ENCODE results near the gene DSC3. TPM values are rescaled to one million over a fixed set of nuclear protein-coding genes. Genes with fewer than 3 reads are reported as not detected.

Gene DSC3
- total RNA-seq, 2 donors from 2014 or later = 0.27 to 0.37 TPM

GRCh38 chr18:30970196-30970816, 72.2 kb downstream of the DSC3 start:
- Histone ChIP-seq H3K36me3 (no peaks in the 10 kb centered on the region), H3K9me3 (no peaks in the 10 kb centered on the region), H3K9ac (ENCODE audit: low read depth in 2 of 2, low read length in 2 of 2) (no peak overlapping the region), H3K27me3 (no peaks in the 10 kb centered on the region), H3K27ac (no peak overlapping the region), H3K4me1 (peaks cover 3% of the 10 kb centered on the region), H3K4me3 (no peak overlapping the region)
- no peak for DNase-seq
- intact Hi-C loops (cut with DNase I) = no loop called here
- peak; percentile 41 for TF ChIP-seq CTCF (IDR thresholded peaks at IDR 0.05)

GRCh38 chr18:30969670-30970170, 72.8 kb downstream of the DSC3 start:
- TF ChIP-seq CTCF (IDR thresholded peaks at IDR 0.05) = no peak

GRCh38 chr18:30967701-30968100, 74.8 kb downstream of the DSC3 start:
- H3K27ac ChIP-seq = no peak overlapping the region
- no peak for DNase-seq
- peaks cover 3% of the 10 kb centered on the region for H3K4me1 ChIP-seq
- H3K27me3 ChIP-seq = no peaks in the 10 kb centered on the region
- intact Hi-C loops (cut with DNase I) = no loop called here
- TF ChIP-seq CTCF (IDR thresholded peaks at IDR 0.05) = no peak
- H3K9me3 ChIP-seq = no peaks in the 10 kb centered on the region
- H3K9ac ChIP-seq (ENCODE audit: low read depth in 2 of 2, low read length in 2 of 2) = no peak overlapping the region
- H3K4me3 ChIP-seq = no peak overlapping the region
- H3K36me3 ChIP-seq = no peaks in the 10 kb centered on the region

More at GRCh38 chr18:30969670-30970170, 72.8 kb downstream of the DSC3 start:
- intact Hi-C loops (cut with DNase I) = no loop called here
- no peaks in the 10 kb centered on the region for H3K27me3 ChIP-seq
- peaks cover 3% of the 10 kb centered on the region for H3K4me1 ChIP-seq
- DNase-seq = no peak
- H3K4me3 ChIP-seq = no peak overlapping the region
- no peaks in the 10 kb centered on the region for H3K9me3 ChIP-seq
- H3K36me3 ChIP-seq = no peaks in the 10 kb centered on the region
- no peak overlapping the region for H3K9ac ChIP-seq (ENCODE audit: low read depth in 2 of 2, low read length in 2 of 2)
- H3K27ac ChIP-seq = no peak overlapping the region

- H3K4me1 ChIP-seq = peaks cover 1% of the 10 kb centered on the region
- H3K9ac ChIP-seq (ENCODE audit: low read depth in 2 of 2, low read length in 2 of 2) = no peak overlapping the region
- H3K9me3 ChIP-seq = no peaks in the 10 kb centered on the region
- H3K4me3 ChIP-seq = no peak overlapping the region
- intact Hi-C loops (cut with DNase I) = no loop called here
- no peak overlapping the region for H3K27ac ChIP-seq
- DNase-seq = no peak
- no peaks in the 10 kb centered on the region for H3K27me3 ChIP-seq
- no peak for TF ChIP-seq CTCF (IDR thresholded peaks at IDR 0.05)
- H3K36me3 ChIP-seq = no peaks in the 10 kb centered on the region
These were observed 77.3 kb downstream of the DSC3 start for GRCh38 chr18:30965237-30965636.

- TF ChIP-seq CTCF (IDR thresholded peaks at IDR 0.05) = no peak
- Histone ChIP-seq H3K27me3 (no peaks in the 10 kb centered on the region), H3K9ac (ENCODE audit: low read depth in 2 of 2, low read length in 2 of 2) (no peak overlapping the region), H3K27ac (no peak overlapping the region), H3K4me1 (no peaks in the 10 kb centered on the region), H3K4me3 (no peak overlapping the region), H3K9me3 (no peaks in the 10 kb centered on the region), H3K36me3 (no peaks in the 10 kb centered on the region)
- intact Hi-C loops (cut with DNase I) = no loop called here
- no peak for DNase-seq
These were observed 81.9 kb downstream of the DSC3 start for GRCh38 chr18:30960661-30961060.
